DND-41 (cell line): ENCODE results near the gene HBG2.

ENCODE experiments used
- CTCF ChIP-seq: IDR thresholded peaks from 2 replicates; pipeline ENCODE4 v1.5.1; 2012; ENCODE audit warnings: borderline replicate concordance, low read length, moderate library complexity, mild to moderate bottlenecking; ENCODE audit not compliant: poor library complexity, severe bottlenecking; ENCODE audit errors: extremely low read depth
- EZH2 ChIP-seq: IDR thresholded peaks from 3 replicates; pipeline ENCODE4 v1.6.1; 2012; ENCODE audit warnings: borderline replicate concordance, low read depth, mild to moderate bottlenecking, moderate library complexity, low read length, inconsistent platforms; ENCODE audit not compliant: severe bottlenecking

GRCh38 chr11:5210376-5210885 lies 44.1 kb downstream of the HBG2 start:
- TF ChIP-seq CTCF = no peak
- TF ChIP-seq EZH2 = no peak
